ENCODE results near the gene TMTC1.

DNA sequence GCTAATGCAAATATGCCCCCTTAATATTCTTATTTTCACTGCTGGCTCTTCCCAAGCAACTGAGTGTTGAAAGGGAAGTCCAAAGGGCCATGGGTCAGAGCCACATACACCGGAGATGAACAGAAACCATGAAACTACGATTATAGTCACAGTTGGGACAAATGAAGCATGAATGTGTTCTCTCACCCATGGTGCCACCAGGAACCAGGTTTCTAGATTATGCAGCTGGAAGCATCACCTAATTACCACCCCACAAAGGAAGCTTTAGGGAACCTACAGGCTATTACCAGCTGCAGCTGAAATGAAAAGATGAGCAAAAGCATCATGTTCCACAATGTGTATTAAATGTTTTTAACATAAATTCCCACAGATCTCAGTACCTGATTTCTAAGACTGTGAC lies 15.4 kb downstream of the TMTC1 start:
- TF ChIP-seq, protein P1, sequence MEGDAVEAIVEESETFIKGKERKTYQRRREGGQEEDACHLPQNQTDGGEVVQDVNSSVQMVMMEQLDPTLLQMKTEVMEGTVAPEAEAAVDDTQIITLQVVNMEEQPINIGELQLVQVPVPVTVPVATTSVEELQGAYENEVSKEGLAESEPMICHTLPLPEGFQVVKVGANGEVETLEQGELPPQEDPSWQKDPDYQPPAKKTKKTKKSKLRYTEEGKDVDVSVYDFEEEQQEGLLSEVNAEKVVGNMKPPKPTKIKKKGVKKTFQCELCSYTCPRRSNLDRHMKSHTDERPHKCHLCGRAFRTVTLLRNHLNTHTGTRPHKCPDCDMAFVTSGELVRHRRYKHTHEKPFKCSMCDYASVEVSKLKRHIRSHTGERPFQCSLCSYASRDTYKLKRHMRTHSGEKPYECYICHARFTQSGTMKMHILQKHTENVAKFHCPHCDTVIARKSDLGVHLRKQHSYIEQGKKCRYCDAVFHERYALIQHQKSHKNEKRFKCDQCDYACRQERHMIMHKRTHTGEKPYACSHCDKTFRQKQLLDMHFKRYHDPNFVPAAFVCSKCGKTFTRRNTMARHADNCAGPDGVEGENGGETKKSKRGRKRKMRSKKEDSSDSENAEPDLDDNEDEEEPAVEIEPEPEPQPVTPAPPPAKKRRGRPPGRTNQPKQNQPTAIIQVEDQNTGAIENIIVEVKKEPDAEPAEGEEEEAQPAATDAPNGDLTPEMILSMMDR (IDR thresholded peaks at IDR 0.05 in 8 of 11, conservative IDR thresholded peaks at IDR 0.05 in 3 of 11), result no peak
- TF ChIP-seq POLR2A (IDR thresholded peaks at IDR 0.05), result no peak
- TF ChIP-seq POLR2AphosphoS5 (IDR thresholded peaks at IDR 0.05), result no peak

Data from spleen (tissue), 7 donors.